GM23338 (cell line): ENCODE data around the gene TMEM175.

ENCODE experiments used
- CTCF ChIP-seq, 2 experiments: fragments of 200-600 bp in 1 of 2; sonication (generic) in 1 of 2; conservative IDR thresholded peaks; 2 replicates each; pipeline versions ENCODE4 v1.5.1 to v1.6.1; 2016 to 2017; ENCODE audit warnings: antibody characterized with exemption in 2 of 2, low read depth in 2 of 2, mild to moderate bottlenecking in 2 of 2, moderate library complexity in 1 of 2
- EZH2 ChIP-seq: fragments of 200-600 bp; sonication (generic); IDR thresholded peaks from one replicate; pipeline ENCODE4 v1.8.0; 2017; ENCODE audit warnings: antibody characterized with exemption, mild to moderate bottlenecking, low read depth; ENCODE audit not compliant: unreplicated experiment
- EZH2phosphoT487 ChIP-seq: fragments of 200-600 bp; sonication (generic); IDR thresholded peaks from one replicate; pipeline ENCODE4 v1.8.1; 2018; ENCODE audit warnings: antibody characterized with exemption; ENCODE audit not compliant: unreplicated experiment
- JUNB ChIP-seq: IDR thresholded peaks from one replicate; pipeline ENCODE4 v1.6.1; 2016; ENCODE audit warnings: antibody characterized with exemption; ENCODE audit not compliant: unreplicated experiment
- NANOG ChIP-seq: IDR thresholded peaks from 2 replicates; pipeline ENCODE4 v1.6.1; 2016; ENCODE audit warnings: antibody characterized with exemption, borderline replicate concordance
- POLR2AphosphoS5 ChIP-seq: IDR thresholded peaks from 2 replicates; pipeline ENCODE4 v1.6.1; 2016; ENCODE audit warnings: antibody characterized with exemption, low read depth
- ZNF331 ChIP-seq: fragments of 250-450 bp; sonication (Bioruptor Pico); IDR thresholded peaks from 2 replicates; pipeline ENCODE4 v1.5.0; 2020; ENCODE audit warnings: low read depth, mild to moderate bottlenecking, moderate library complexity

- no peak for TF ChIP-seq CTCF (conservative IDR thresholded peaks at IDR 0.05; ENCODE audit: low read depth in 2 of 2)
- TF ChIP-seq POLR2AphosphoS5: no peak
- TF ChIP-seq EZH2phosphoT487: no peak
- no peak for TF ChIP-seq EZH2
- no peak for TF ChIP-seq JUNB
- no peak for TF ChIP-seq NANOG
- no peak for TF ChIP-seq ZNF331
These were observed 74.6 kb downstream of the TMEM175 start for GRCh38 chr4:1006856-1007255.
